Measurements from ENCODE around the gene RBM20.

GRCh38 chr10:110883924-110884323 is 239.8 kb downstream of the RBM20 start:
- TF ChIP-seq CTCF (conservative IDR thresholded peaks at IDR 0.05) (no peak), EZH2 (IDR thresholded peaks at IDR 0.05; ENCODE audit: low read depth) (no peak)

All from PC-9 (cell line).